HCT116 (cell line): ENCODE data around the gene PAPOLG. TPM values are rescaled to one million over a fixed set of nuclear protein-coding genes. Genes with fewer than 3 reads are reported as not detected.

Experiments used
- ATAC-seq: fragments of 200-7000 bp; cut with Tn5 transposase; 2 replicates; pipeline ENCODE4 v1.9.1; 2020; ENCODE audit warnings: mild to moderate bottlenecking, moderate library complexity
- BruUV-seq: library from RNA; stranded (reverse); fragments of 400-500 nt; replicated peaks from 2 replicates; lab custom pipeline; 2021; lab: Mats Ljungman, UMichigan
- CTCF ChIA-PET: fragments of 300-600 bp; sonication (Branson Sonifier 250); formaldehyde crosslinking; loops from one replicate; lab custom pipeline; 2021; ENCODE audit warnings: antibody characterized with exemption; lab: Charles Lee
- POLR2A ChIA-PET: fragments of 300-600, 350-600 bp; sonication (Branson Sonifier 250); formaldehyde crosslinking; loops from one replicate; lab custom pipeline; 2021; ENCODE audit warnings: antibody characterized with exemption; lab: Charles Lee
- RAD21 ChIA-PET, 2 experiments: fragments of 300-600 bp; sonication (Branson Sonifier 250); formaldehyde crosslinking; loops; one replicate each; lab custom pipeline; 2023; ENCODE audit warnings: low total read pairs in 2 of 2; ENCODE audit not compliant: uncharacterized antibody in 2 of 2, unreplicated experiment in 2 of 2, low non-redundant PET in 1 of 2; lab: Charles Lee
- DNase-seq: peaks from one replicate; pipeline ENCODE4 v3.0.0-alpha.2; 2010; ENCODE audit warnings: low read depth, low spot score
- H2AFZ ChIP-seq: fragments of 200-600 bp; shearing (Covaris generic), sonication (generic); 2 replicates; pipeline ENCODE4 v1.6.1; 2017; ENCODE audit warnings: low read depth, mixed run types, mixed read lengths, antibody characterized with exemption, low read length; ENCODE audit not compliant: poor library complexity, severe bottlenecking
- H3K27ac ChIP-seq: 2 replicates; pipeline ENCODE4 v1.5.1; 2012; ENCODE audit warnings: low read depth, low read length
- H3K27me3 ChIP-seq: fragments of 200-600 bp; sonication (generic); 2 replicates; pipeline ENCODE4 v1.6.1; 2016; ENCODE audit warnings: mixed run types, low read length, mixed read lengths; ENCODE audit not compliant: insufficient read depth
- H3K36me3 ChIP-seq, 2 experiments: fragments of 200-500 bp in 1 of 2; fragments of 200-600 bp in 1 of 2; sonication (Bioruptor generic) in 1 of 2; sonication (generic) in 1 of 2; 2 replicates each; pipeline versions ENCODE4 v1.5.1 to v1.6.1; 2014 to 2016; ENCODE audit warnings: low read length in 2 of 2, inconsistent platforms in 1 of 2, mixed read lengths in 1 of 2, mixed run types in 1 of 2; ENCODE audit not compliant: insufficient read depth in 2 of 2, control insufficient read depth in 1 of 2
- H3K4me1 ChIP-seq, 2 experiments: fragments of 200-600 bp in 1 of 2; sonication (generic) in 1 of 2; 2 replicates each; pipeline versions ENCODE4 v1.5.1 to v1.6.1; 2012 to 2017; ENCODE audit warnings: low read length in 2 of 2, inconsistent platforms in 1 of 2, mild to moderate bottlenecking in 1 of 2, mixed read lengths in 1 of 2, mixed run types in 1 of 2, moderate library complexity in 1 of 2; ENCODE audit not compliant: insufficient read depth in 2 of 2, control insufficient read depth in 1 of 2
- H3K4me2 ChIP-seq: fragments of 200-600 bp; sonication (generic); 2 replicates; pipeline ENCODE4 v1.6.1; 2017; ENCODE audit warnings: mixed run types, low read length, mixed read lengths
- H3K4me3 ChIP-seq, 2 experiments: fragments of 200-600 bp in 1 of 2; sonication (generic) in 1 of 2; replicated peaks in 1 of 2; 2 replicates each; pipeline ENCODE4 v1.5.1; 2011 to 2016; ENCODE audit warnings: low read length in 2 of 2, control low read depth in 1 of 2, low read depth in 1 of 2, mild to moderate bottlenecking in 1 of 2, mixed read lengths in 1 of 2, mixed run types in 1 of 2
- H3K79me2 ChIP-seq: fragments of 200-600 bp; sonication (generic); 2 replicates; pipeline ENCODE4 v1.6.1; 2017; ENCODE audit warnings: mild to moderate bottlenecking, mixed run types, low read length, moderate library complexity, mixed read lengths; ENCODE audit not compliant: insufficient read depth
- H3K9ac ChIP-seq: fragments of 200-600 bp; sonication (generic); 2 replicates; pipeline ENCODE4 v1.6.1; 2016; ENCODE audit warnings: low read length, mixed read lengths
- H3K9me2 ChIP-seq: fragments of 200-600 bp; sonication (generic), shearing (Covaris generic); 2 replicates; pipeline ENCODE4 v1.6.1; 2017; ENCODE audit warnings: mixed run types, mild to moderate bottlenecking, moderate library complexity; ENCODE audit not compliant: insufficient read depth
- H3K9me3 ChIP-seq, 2 experiments: fragments of 200-500 bp in 1 of 2; fragments of 200-600 bp in 1 of 2; sonication (Bioruptor generic) in 1 of 2; sonication (generic) in 1 of 2; 2 replicates each; pipeline ENCODE4 v1.6.1; 2014 to 2017; ENCODE audit warnings: low read length in 2 of 2, mixed read lengths in 2 of 2, inconsistent platforms in 1 of 2, low read depth in 1 of 2, mild to moderate bottlenecking in 1 of 2, mixed run types in 1 of 2, moderate library complexity in 1 of 2; ENCODE audit not compliant: control insufficient read depth in 1 of 2, insufficient read depth in 1 of 2
- H4K20me1 ChIP-seq: fragments of 200-600 bp; sonication (generic), shearing (Covaris generic); 2 replicates; pipeline ENCODE4 v1.6.1; 2017; ENCODE audit warnings: mixed run types, mild to moderate bottlenecking, moderate library complexity; ENCODE audit not compliant: insufficient read depth
- CTCF ChIP-seq, 3 experiments: fragments of 200-600 bp in 1 of 3; sonication (generic) in 1 of 3; IDR thresholded peaks in 2 of 3; conservative IDR thresholded peaks in 1 of 3; 2 replicates each; pipeline ENCODE4 v1.5.1; 2012 to 2017; ENCODE audit warnings: low read depth in 2 of 3, low read length in 2 of 3, antibody characterized with exemption in 1 of 3, borderline replicate concordance in 1 of 3, control low read depth in 1 of 3, mild to moderate bottlenecking in 1 of 3, mixed read lengths in 1 of 3, mixed run types in 1 of 3, moderate library complexity in 1 of 3; ENCODE audit not compliant: insufficient read depth in 1 of 3
- ELF1 ChIP-seq: IDR thresholded peaks from 2 replicates; pipeline ENCODE4 v1.6.1; 2012; ENCODE audit warnings: low read depth, borderline replicate concordance
- RAD21 ChIP-seq: IDR thresholded peaks from 2 replicates; pipeline ENCODE4 v1.6.1; 2012; ENCODE audit warnings: low read depth, mild to moderate bottlenecking
- TCF7L2 ChIP-seq: IDR thresholded peaks from 2 replicates; pipeline ENCODE4 v1.7.0; 2011; ENCODE audit warnings: borderline replicate concordance, inconsistent platforms; ENCODE audit not compliant: insufficient read depth, insufficient read length; ENCODE audit errors: extremely low read depth
- YY1 ChIP-seq: IDR thresholded peaks from 2 replicates; pipeline ENCODE4 v1.6.1; 2011; ENCODE audit warnings: low read length, low read depth, moderate library complexity, mild to moderate bottlenecking; ENCODE audit not compliant: insufficient replicate concordance; ENCODE audit errors: extremely low read depth
- intact Hi-C: fragments of 100-400 bp; cut with micrococcal nuclease; formaldehyde crosslinking; loops from 2 replicates; pipeline ENCODE4 v1.10.0; 2022
- total RNA-seq: library from RNA; stranded (reverse); gene quantifications from one replicate; pipeline ENCODE4 v1.2.1, GENCODE V29; 2021; ENCODE audit not compliant: unreplicated experiment

The PAPOLG gene
- total RNA-seq, 1 experiment from 2014 or later, result 13.2 TPM

- CTCF ChIA-PET, result interaction anchor here (0.6 to 4.6 kb wide), 12 partner anchors 11 to 299 kb away, joined by 3 to 59 read pairs (median 3); partner anchors contain the start of gene PAPOLG
Measured at GRCh38 chr2:60707750-60708371, 48.2 kb upstream of the PAPOLG start.

More at GRCh38 chr2:60707750-60708371, 48.2 kb upstream of the PAPOLG start:
- Histone ChIP-seq H4K20me1 (no peaks in the 10 kb centered on the region), H3K27ac (no peak overlapping the region), H3K9me2 (no peaks in the 10 kb centered on the region), H2AFZ (peak overlapping the region; percentile 79), H3K9me3 (no peaks in the 10 kb centered on the region), H3K4me3 (no peak overlapping the region), H3K36me3 (no peaks in the 10 kb centered on the region), H3K27me3 (no peaks in the 10 kb centered on the region), H3K9ac (no peak overlapping the region), H3K79me2 (no peaks in the 10 kb centered on the region), H3K4me2 (no peak overlapping the region), H3K4me1 (no peaks in the 10 kb centered on the region)
- intact Hi-C loops, result loop anchor here (1.0 kb wide), 1 partner anchor 291 kb away; no protein-coding TSS in a partner anchor
- no TSS peak for BruUV-seq
- DNase-seq, result peak; percentile 10
- POLR2A ChIA-PET, result no interaction called here
- peak; percentile 59 for ATAC-seq
- RAD21 ChIA-PET, result interaction anchor here (1.0 to 2.0 kb wide), 2 partner anchors 70 to 291 kb away, joined by 4 to 6 read pairs; no protein-coding TSS in a partner anchor
- TF ChIP-seq CTCF (IDR thresholded peaks at IDR 0.05 in 2 of 3, conservative IDR thresholded peaks at IDR 0.05 in 1 of 3; ENCODE audit: borderline replicate concordance in 1 of 3, insufficient read depth in 1 of 3, low read depth in 2 of 3, low read length in 2 of 3) (peak; percentile 53 to 79 (median 62); a peak in 5 of 6 replicates), RAD21 (peak; percentile 77), ELF1 (no peak), YY1 (no peak), TCF7L2 (no peak)
